ENCODE measurements around the gene TIGAR.

DNA sequence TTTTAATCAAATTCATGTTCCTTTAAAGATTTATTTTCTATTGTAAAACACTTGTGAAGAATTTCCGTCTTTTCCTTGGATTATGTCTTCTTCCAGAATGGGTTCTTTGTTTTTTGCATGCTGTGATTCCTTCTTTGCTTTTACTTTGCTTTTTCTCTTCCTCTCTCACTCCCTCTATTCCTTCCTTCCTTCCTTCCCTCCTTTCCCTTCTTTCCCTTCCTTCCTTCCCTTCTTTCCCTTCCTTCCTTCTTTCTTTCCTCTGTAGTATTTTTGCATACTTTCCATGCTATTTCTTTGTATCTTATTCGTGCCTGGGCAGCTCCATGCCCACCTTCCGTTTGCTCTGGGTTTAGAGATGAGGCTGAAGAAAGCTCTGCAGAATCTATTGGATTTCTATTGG lies 80.1 kb downstream of the TIGAR start:
- TF ChIP-seq, protein P1, sequence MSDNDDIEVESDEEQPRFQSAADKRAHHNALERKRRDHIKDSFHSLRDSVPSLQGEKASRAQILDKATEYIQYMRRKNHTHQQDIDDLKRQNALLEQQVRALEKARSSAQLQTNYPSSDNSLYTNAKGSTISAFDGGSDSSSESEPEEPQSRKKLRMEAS (IDR thresholded peaks at IDR 0.05): no peak
- TF ChIP-seq TAF1 (IDR thresholded peaks at IDR 0.05; ENCODE audit: low read depth): no peak
- no peak for TF ChIP-seq CREB1 (IDR thresholded peaks at IDR 0.05; ENCODE audit: low read depth)
- TF ChIP-seq RAD21 (IDR thresholded peaks at IDR 0.05; ENCODE audit: low read depth): no peak
- TF ChIP-seq, protein P2, sequence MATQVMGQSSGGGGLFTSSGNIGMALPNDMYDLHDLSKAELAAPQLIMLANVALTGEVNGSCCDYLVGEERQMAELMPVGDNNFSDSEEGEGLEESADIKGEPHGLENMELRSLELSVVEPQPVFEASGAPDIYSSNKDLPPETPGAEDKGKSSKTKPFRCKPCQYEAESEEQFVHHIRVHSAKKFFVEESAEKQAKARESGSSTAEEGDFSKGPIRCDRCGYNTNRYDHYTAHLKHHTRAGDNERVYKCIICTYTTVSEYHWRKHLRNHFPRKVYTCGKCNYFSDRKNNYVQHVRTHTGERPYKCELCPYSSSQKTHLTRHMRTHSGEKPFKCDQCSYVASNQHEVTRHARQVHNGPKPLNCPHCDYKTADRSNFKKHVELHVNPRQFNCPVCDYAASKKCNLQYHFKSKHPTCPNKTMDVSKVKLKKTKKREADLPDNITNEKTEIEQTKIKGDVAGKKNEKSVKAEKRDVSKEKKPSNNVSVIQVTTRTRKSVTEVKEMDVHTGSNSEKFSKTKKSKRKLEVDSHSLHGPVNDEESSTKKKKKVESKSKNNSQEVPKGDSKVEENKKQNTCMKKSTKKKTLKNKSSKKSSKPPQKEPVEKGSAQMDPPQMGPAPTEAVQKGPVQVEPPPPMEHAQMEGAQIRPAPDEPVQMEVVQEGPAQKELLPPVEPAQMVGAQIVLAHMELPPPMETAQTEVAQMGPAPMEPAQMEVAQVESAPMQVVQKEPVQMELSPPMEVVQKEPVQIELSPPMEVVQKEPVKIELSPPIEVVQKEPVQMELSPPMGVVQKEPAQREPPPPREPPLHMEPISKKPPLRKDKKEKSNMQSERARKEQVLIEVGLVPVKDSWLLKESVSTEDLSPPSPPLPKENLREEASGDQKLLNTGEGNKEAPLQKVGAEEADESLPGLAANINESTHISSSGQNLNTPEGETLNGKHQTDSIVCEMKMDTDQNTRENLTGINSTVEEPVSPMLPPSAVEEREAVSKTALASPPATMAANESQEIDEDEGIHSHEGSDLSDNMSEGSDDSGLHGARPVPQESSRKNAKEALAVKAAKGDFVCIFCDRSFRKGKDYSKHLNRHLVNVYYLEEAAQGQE (IDR thresholded peaks at IDR 0.05; ENCODE audit: low read depth): no peak
- TF ChIP-seq EGR1 (IDR thresholded peaks at IDR 0.05): no peak
- TF ChIP-seq TEAD4 (IDR thresholded peaks at IDR 0.05): no peak
- TF ChIP-seq TCF12 (IDR thresholded peaks at IDR 0.05; ENCODE audit: low read depth): no peak
- no peak for TF ChIP-seq YY1 (IDR thresholded peaks at IDR 0.05; ENCODE audit: low read depth)
- TF ChIP-seq FOXM1 (IDR thresholded peaks at IDR 0.05; ENCODE audit: borderline replicate concordance, low read depth): no peak
- TF ChIP-seq EP300 (IDR thresholded peaks at IDR 0.05; ENCODE audit: borderline replicate concordance): no peak

Measured in Ishikawa (cell line).